Measurements from ENCODE around the gene MTCL1. TPM values are rescaled to one million over a fixed set of nuclear protein-coding genes. Genes with fewer than 3 reads are reported as not detected.

MTCL1 gene
- total and polyA plus RNA-seq, 10 of the 15 experiments (the other 5 are each of a cell fraction or from before 2014, with no cell fraction given): 0.03 to 0.36 (median 0.13) TPM; not detected in 4

DNA sequence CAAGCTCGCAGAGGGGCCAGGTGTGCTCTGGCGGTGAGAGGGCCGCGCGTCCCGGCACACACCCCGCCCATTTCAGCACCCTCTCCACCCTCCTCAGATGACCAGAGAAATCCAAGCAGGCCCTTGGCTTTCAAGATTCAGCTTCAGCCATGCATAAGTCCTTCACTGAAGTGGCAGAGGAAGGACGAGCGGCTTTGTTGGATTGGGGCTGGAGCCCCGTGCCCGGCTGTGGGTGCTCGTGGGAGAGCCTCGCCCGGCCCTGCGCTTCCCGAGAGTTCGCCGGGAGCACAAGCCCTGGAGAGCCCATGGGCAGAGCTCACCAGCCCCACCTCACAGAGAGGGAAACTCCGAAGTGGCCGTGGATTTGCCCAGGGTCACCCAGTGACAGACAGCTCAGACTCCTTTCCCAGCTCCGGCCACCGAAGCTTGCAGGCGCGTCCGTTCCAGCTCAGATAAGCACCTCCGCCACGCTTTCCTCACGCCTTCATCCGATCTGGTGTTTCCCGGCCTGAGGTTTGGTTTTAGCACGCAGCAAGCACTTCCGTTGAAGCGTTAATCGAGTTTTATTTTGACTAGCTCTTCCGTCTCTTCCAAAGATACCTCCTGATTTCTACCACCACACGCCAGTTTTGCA lies 45.6 kb upstream of the MTCL1 start:
- Histone ChIP-seq H3K4me3 (no peak overlapping the region), H3K9ac (ENCODE audit: control insufficient read depth, insufficient read depth, low read length) (no peak overlapping the region), H3K36me3 (ENCODE audit: control insufficient read depth in 2 of 2, insufficient read depth in 2 of 2, low read length in 1 of 2) (no peaks in the 10 kb centered on the region), H3K4me1 (ENCODE audit: control insufficient read depth, insufficient read depth, low read length) (no peaks in the 10 kb centered on the region), H2AFZ (ENCODE audit: control insufficient read depth, low read depth, low read length) (no peak overlapping the region), H4K20me1 (ENCODE audit: control insufficient read depth, insufficient read depth) (no peaks in the 10 kb centered on the region), H3K79me2 (ENCODE audit: control insufficient read depth, insufficient read depth, low read length) (no peaks in the 10 kb centered on the region), H3K27ac (ENCODE audit: control insufficient read depth, insufficient read depth) (no peak overlapping the region), H3K4me2 (ENCODE audit: control insufficient read depth, insufficient read depth) (no peak overlapping the region), H3K27me3 (replicated peaks in 1 of 2; ENCODE audit: control insufficient read depth in 2 of 2, insufficient read depth in 2 of 2, low read length in 1 of 2) (no peaks in the 10 kb centered on the region; a peak in 1 of 4 replicates), H3K9me3 (replicated peaks; ENCODE audit: control insufficient read depth, insufficient read depth, low read length) (no peaks in the 10 kb centered on the region)
- ChIA-PET RAD21 (ENCODE audit: unreplicated experiment) (no interaction called here), SMC1A (ENCODE audit: uncharacterized antibody, unreplicated experiment) (interaction anchor here (1.2 to 2.4 kb wide), 3 partner anchors 328 to 396 kb away, joined by 3 to 9 read pairs (median 3); no protein-coding TSS in a partner anchor), POLR2A (interaction anchor here (0.7 kb wide), 1 partner anchor 395 kb away, joined by 3 read pairs; no protein-coding TSS in a partner anchor), CTCF (interaction anchor here (1.0 to 3.2 kb wide), 5 partner anchors 37 to 857 kb away, joined by 4 to 13 read pairs (median 7); no protein-coding TSS in a partner anchor)
- BruUV-seq (replicated peaks): no TSS peak
- intact Hi-C loops (cut with micrococcal nuclease; ENCODE audit: unreplicated experiment) (loop anchor here (10.0 kb wide), 1 partner anchor 485 kb away; no protein-coding TSS in a partner anchor), in situ Hi-C loops (cut with MboI) (loop anchor here (5.0 kb wide), 1 partner anchor 328 kb away; no protein-coding TSS in a partner anchor)
- 67% methylated on average over 35 of the region's 36 CpGs for WGBS (ENCODE audit: insufficient coverage, insufficient replicate concordance, low lambda C conversion rate, missing lambda C conversion rate)
- ATAC-seq: no peak
- DNase-seq (ENCODE audit: low read depth, low spot score): no peak
- no peak for FAIRE-seq
- TF ChIP-seq BCL11A (IDR thresholded peaks at IDR 0.05; ENCODE audit: low read depth, low read length): no peak
- TF ChIP-seq HDAC6 (IDR thresholded peaks at IDR 0.05; ENCODE audit: unreplicated experiment): no peak
- TF ChIP-seq, protein P1, sequence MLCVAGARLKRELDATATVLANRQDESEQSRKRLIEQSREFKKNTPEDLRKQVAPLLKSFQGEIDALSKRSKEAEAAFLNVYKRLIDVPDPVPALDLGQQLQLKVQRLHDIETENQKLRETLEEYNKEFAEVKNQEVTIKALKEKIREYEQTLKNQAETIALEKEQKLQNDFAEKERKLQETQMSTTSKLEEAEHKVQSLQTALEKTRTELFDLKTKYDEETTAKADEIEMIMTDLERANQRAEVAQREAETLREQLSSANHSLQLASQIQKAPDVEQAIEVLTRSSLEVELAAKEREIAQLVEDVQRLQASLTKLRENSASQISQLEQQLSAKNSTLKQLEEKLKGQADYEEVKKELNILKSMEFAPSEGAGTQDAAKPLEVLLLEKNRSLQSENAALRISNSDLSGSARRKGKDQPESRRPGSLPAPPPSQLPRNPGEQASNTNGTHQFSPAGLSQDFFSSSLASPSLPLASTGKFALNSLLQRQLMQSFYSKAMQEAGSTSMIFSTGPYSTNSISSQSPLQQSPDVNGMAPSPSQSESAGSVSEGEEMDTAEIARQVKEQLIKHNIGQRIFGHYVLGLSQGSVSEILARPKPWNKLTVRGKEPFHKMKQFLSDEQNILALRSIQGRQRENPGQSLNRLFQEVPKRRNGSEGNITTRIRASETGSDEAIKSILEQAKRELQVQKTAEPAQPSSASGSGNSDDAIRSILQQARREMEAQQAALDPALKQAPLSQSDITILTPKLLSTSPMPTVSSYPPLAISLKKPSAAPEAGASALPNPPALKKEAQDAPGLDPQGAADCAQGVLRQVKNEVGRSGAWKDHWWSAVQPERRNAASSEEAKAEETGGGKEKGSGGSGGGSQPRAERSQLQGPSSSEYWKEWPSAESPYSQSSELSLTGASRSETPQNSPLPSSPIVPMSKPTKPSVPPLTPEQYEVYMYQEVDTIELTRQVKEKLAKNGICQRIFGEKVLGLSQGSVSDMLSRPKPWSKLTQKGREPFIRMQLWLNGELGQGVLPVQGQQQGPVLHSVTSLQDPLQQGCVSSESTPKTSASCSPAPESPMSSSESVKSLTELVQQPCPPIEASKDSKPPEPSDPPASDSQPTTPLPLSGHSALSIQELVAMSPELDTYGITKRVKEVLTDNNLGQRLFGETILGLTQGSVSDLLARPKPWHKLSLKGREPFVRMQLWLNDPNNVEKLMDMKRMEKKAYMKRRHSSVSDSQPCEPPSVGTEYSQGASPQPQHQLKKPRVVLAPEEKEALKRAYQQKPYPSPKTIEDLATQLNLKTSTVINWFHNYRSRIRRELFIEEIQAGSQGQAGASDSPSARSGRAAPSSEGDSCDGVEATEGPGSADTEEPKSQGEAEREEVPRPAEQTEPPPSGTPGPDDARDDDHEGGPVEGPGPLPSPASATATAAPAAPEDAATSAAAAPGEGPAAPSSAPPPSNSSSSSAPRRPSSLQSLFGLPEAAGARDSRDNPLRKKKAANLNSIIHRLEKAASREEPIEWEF (IDR thresholded peaks at IDR 0.05; ENCODE audit: insufficient replicate concordance, low read depth, low read length): no peak
- no peak for TF ChIP-seq POLR2AphosphoS5 (IDR thresholded peaks at IDR 0.05; ENCODE audit: low read length)
- no peak for TF ChIP-seq RCOR1 (conservative IDR thresholded peaks at IDR 0.05; ENCODE audit: low read depth, low read length)
- no peak for TF ChIP-seq ASH2L (IDR thresholded peaks at IDR 0.05; ENCODE audit: borderline replicate concordance, low read depth)
- no peak for TF ChIP-seq EZH2 (IDR thresholded peaks at IDR 0.05; ENCODE audit: borderline replicate concordance, control insufficient read depth, low read depth, low read length)
- TF ChIP-seq, protein P2, sequence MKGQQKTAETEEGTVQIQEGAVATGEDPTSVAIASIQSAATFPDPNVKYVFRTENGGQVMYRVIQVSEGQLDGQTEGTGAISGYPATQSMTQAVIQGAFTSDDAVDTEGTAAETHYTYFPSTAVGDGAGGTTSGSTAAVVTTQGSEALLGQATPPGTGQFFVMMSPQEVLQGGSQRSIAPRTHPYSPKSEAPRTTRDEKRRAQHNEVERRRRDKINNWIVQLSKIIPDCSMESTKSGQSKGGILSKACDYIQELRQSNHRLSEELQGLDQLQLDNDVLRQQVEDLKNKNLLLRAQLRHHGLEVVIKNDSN (IDR thresholded peaks at IDR 0.05; ENCODE audit: borderline replicate concordance, extremely low read length, insufficient read depth, low read depth, low read length): no peak
- TF ChIP-seq, protein P3, sequence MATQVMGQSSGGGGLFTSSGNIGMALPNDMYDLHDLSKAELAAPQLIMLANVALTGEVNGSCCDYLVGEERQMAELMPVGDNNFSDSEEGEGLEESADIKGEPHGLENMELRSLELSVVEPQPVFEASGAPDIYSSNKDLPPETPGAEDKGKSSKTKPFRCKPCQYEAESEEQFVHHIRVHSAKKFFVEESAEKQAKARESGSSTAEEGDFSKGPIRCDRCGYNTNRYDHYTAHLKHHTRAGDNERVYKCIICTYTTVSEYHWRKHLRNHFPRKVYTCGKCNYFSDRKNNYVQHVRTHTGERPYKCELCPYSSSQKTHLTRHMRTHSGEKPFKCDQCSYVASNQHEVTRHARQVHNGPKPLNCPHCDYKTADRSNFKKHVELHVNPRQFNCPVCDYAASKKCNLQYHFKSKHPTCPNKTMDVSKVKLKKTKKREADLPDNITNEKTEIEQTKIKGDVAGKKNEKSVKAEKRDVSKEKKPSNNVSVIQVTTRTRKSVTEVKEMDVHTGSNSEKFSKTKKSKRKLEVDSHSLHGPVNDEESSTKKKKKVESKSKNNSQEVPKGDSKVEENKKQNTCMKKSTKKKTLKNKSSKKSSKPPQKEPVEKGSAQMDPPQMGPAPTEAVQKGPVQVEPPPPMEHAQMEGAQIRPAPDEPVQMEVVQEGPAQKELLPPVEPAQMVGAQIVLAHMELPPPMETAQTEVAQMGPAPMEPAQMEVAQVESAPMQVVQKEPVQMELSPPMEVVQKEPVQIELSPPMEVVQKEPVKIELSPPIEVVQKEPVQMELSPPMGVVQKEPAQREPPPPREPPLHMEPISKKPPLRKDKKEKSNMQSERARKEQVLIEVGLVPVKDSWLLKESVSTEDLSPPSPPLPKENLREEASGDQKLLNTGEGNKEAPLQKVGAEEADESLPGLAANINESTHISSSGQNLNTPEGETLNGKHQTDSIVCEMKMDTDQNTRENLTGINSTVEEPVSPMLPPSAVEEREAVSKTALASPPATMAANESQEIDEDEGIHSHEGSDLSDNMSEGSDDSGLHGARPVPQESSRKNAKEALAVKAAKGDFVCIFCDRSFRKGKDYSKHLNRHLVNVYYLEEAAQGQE (IDR thresholded peaks at IDR 0.05; ENCODE audit: low read depth, low read length): no peak
- no peak for TF ChIP-seq NRF1 (conservative IDR thresholded peaks at IDR 0.05; ENCODE audit: low read depth, low read length)
- TF ChIP-seq CBX3 (IDR thresholded peaks at IDR 0.05; ENCODE audit: borderline replicate concordance, low read depth): no peak
- TF ChIP-seq SMARCA5 (IDR thresholded peaks at IDR 0.05): no peak
- no peak for TF ChIP-seq MXI1 (IDR thresholded peaks at IDR 0.05; ENCODE audit: low read depth, low read length)

Data from GM12878 (cell line).